Activated T-cell treated with anti-CD3 and anti-CD28 coated beads, Interleukin-2, amount 50 U/mL, for 24 hours (primary cell): Measurements from ENCODE around the gene DERL3.

Source experiments
- DNase-seq: peaks from one replicate; pipeline ENCODE4 v3.0.0-alpha.2; 2020
- H3K27ac Mint-ChIP-seq: 2 replicates; pipeline ENCODE4 v1.8.0; 2020; ENCODE audit warnings: mild to moderate bottlenecking, mixed read lengths
- H3K27me3 Mint-ChIP-seq: 2 replicates; pipeline ENCODE4 v1.8.0; 2020; ENCODE audit warnings: mixed read lengths
- H3K36me3 Mint-ChIP-seq: 2 replicates; pipeline ENCODE4 v1.8.0; 2020; ENCODE audit warnings: low read depth, mixed read lengths
- H3K4me1 Mint-ChIP-seq: 2 replicates; pipeline ENCODE4 v1.8.0; 2020; ENCODE audit warnings: low read depth, mixed read lengths
- H3K4me3 Mint-ChIP-seq: 2 replicates; pipeline ENCODE4 v1.8.0; 2020; ENCODE audit warnings: mild to moderate bottlenecking, moderate library complexity, mixed read lengths
- H3K9me3 Mint-ChIP-seq: 2 replicates; pipeline ENCODE4 v1.8.0; 2020; ENCODE audit warnings: mixed read lengths

Gene DERL3

DNA sequence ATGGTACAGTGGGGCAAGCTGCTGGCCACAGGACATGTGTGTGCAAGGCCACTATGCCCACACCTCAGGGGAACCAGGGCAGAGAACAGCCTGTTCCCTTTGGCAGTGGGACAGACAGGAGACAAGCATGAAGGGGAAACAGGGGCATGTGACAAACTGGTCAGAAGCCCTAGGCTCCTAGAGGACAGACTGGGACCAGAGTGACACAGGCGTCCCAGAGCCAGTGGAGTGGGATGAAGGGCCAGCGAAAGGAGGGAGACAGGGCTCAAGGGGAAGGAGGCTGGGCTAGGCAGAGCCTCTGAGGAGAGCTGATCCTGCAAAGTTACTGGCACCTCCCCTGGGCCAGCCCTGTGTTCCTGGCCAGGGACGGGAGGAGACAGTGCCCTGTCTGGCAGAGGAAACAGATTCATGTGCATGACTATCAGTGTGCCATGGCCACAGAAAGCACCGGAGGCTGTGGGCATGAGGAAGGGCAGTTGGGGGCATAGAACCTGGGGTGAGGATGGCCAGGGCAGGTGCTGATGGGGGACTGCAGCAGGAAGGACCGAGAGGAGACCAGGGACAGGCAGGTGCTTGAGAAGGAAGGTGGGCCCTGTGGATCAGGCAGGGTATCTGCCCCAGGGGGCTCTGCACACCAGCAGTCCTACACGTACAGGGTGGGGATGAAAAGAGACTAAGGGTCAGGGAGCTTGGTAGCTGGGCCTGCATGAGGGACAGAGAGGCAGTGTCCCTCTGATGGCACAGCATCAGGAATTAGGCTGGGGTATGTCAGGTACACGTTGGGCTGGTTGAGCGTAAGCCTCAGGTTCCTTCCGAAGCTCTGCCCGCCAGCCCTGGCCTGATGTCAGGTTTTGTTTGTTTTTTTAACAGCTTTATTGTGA, 9.8 kb downstream of the DERL3 start:
- DNase-seq = no peak
- Mint-ChIP-seq H3K4me1 (no peaks in the 10 kb centered on the region), H3K9me3 (no peaks in the 10 kb centered on the region), H3K4me3 (no peak overlapping the region), H3K36me3 (peaks cover 80% of the 10 kb centered on the region), H3K27ac (peak overlapping the region; percentile 63), H3K27me3 (no peaks in the 10 kb centered on the region)

DNA sequence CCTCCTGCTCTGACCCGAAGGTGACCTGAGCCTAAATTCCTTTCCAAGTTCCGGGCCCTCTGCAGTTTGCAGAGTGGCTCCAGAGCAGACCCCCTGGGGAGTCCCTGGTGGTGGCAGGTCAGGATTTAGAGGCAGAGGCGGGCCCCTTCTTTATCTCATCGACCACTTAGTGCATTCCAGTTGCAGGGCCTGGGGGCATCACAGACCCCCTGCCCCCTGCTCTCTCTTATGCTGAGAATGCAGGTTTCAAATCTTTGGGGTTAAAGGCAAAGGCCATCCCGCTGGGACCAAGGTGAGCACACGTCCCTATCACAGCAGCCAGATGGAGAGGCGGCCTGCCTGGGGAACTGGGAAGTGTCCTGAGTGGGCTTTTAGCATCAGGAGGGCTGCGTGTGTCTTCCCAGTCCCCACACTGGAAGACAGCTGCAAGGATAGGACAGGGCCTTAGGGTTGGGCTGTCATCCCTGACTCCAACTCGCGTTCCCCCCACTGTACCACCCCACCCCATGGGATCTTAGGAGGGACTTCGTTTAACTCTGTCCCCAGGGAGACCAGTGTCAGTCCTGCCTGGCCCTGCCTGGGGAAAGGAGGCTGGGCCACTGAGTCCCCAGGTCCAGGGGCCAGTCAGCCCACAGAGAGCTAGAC, 11.3 kb downstream of the DERL3 start:
- H3K36me3 Mint-ChIP-seq = peaks cover 85% of the 10 kb centered on the region
- no peaks in the 10 kb centered on the region for H3K4me1 Mint-ChIP-seq
- no peaks in the 10 kb centered on the region for H3K27me3 Mint-ChIP-seq
- DNase-seq = no peak
- no peak overlapping the region for H3K4me3 Mint-ChIP-seq
- no peak overlapping the region for H3K27ac Mint-ChIP-seq
- no peaks in the 10 kb centered on the region for H3K9me3 Mint-ChIP-seq

DNA sequence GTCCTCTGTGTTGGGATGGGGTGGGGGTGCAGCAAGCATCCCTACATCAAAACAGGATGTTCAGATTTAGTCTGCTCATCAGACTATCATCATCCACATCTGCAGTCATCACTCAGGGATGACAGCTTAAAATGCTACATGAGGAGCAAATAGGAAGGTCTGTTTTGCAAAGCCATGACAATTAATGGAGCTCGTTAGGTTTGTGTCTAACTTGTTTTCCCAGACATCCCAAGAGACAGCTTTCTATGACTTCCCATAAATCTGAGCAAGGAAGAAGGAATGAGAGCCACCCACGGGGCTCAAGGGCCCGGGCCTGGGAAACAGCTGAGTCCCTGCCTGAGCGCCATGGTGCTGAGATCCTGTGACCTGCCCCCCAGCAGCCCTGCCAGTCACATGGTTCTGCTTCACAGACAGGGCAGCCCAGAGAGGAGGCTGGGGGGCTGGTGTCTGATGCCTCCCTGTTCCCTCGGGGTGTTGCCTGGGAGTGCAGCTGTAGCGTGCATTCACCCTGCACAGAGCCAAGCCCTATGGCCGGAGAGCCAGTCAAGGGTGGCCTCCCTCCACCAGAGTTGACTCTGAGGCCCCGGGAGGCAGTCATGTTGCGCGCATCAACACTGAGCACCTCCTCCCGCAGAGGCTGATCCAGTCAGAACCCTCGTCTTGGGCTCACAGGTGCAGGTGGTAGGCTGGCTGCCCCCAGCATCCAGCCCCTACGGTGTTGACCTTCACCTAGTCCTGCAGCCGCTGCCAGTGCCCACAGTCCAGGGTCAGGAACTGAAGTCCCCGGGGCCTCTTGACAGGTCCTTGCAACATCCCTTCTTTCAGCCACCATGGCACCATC, 12.1 kb downstream of the DERL3 start:
- H3K27ac Mint-ChIP-seq = peak overlapping the region; percentile 73

DNA sequence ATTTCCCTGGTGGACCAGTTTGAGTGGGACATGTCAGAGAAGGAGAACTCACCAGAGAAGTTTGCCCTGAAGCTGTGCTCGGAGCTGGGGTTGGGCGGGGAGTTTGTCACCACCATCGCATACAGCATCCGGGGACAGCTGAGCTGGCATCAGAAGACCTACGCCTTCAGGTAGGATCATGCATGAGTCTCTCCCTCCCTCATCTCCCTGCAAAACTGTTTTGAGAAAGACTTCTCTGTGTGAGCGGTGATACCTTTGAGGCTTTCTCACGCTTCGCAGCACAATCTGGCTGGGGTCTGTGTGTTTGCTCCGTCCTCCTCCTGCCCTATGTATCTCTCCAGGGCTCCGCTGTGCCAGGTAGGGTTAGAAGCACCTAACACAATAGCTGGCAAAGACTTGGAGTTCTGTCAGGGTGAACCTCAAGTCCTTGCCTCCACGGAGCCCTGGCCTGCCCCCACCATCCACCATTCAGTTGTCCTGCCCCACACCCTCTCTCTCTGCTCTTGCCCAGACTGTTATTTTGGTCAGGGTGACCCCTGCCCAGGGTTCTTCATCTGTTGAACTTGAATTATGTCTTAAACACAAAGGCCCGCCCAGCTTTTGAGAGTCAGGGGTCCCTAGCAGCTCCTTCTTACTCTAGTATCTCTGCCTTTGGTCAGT, 13.4 kb downstream of the DERL3 start:
- no peaks in the 10 kb centered on the region for H3K9me3 Mint-ChIP-seq
- DNase-seq = no peak
- peaks cover 93% of the 10 kb centered on the region for H3K36me3 Mint-ChIP-seq
- peaks cover 5% of the 10 kb centered on the region for H3K4me1 Mint-ChIP-seq
- no peak overlapping the region for H3K4me3 Mint-ChIP-seq
- H3K27ac Mint-ChIP-seq = peak overlapping the region; percentile 33
- no peaks in the 10 kb centered on the region for H3K27me3 Mint-ChIP-seq

More for the DNA sequence above, 12.1 kb downstream of the DERL3 start:
- DNase-seq = no peak
- H3K9me3 Mint-ChIP-seq = no peaks in the 10 kb centered on the region
- no peak overlapping the region for H3K4me3 Mint-ChIP-seq
- H3K4me1 Mint-ChIP-seq = no peaks in the 10 kb centered on the region
- no peaks in the 10 kb centered on the region for H3K27me3 Mint-ChIP-seq
- peaks cover 89% of the 10 kb centered on the region for H3K36me3 Mint-ChIP-seq

DNA sequence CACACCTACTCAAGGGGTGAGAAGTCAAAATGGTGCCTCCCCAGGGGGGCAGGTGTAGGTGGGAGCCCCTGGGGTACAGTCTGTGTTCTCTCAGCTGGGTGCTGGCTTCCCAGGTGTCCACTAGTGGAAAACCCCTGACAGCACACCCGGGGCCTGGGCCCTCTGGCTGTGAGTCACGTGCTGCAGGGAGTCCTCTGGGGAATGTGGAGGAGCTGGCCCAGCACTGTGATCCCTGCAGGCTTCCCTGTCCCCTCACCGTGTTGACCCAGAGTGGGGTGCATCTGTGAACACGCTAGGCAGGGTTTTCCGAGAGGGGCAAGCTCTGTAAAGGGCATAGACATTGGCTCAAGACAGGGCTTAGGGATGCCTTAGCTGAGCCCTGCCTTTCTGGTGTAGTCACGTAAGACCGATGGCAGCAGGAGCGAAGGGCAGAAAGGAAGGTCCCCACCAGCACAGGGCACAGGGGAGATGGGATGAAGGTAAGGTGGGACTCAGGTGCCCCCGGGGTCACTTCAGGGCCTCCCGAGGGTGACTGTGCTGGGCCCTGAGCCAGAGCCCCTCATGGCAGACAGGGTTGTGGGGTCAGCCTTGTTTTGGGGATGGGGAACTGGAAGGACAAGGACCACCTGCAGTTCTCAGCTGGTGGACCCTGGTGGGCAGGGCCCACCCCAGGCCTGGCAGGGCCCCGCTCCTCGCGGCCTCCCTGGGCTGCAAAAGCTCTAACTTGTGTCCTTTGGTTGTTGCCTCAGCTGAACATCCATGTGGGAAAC, 14.1 kb downstream of the DERL3 start:
- H3K27ac Mint-ChIP-seq = no peak overlapping the region
- peaks cover 93% of the 10 kb centered on the region for H3K36me3 Mint-ChIP-seq
- no peak for DNase-seq
- H3K9me3 Mint-ChIP-seq = no peaks in the 10 kb centered on the region
- no peak overlapping the region for H3K4me3 Mint-ChIP-seq
- peaks cover 6% of the 10 kb centered on the region for H3K4me1 Mint-ChIP-seq
- no peaks in the 10 kb centered on the region for H3K27me3 Mint-ChIP-seq

DNA sequence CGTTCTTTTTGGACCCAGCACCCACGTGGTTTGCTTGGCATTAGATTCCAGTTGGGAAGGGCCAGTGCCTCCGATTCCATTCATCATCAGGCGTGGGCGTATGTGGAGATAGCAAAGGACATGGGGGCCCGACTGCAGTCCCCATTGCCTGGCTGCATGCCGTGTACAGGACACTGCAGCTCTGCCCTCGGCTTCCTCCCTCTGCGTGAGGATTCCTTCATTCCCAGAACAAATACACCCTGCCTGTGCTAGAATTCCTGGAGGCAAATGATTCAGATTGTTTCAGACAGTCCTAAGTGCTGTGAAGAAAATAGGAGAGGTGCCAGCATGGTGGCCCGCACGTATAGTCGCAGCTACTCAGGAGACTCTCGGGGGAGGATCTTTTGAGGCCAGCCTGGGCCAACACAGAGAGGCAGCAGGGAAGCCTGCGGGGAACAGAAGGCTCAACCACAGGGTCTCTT, 15.4 kb downstream of the DERL3 start:
- Mint-ChIP-seq H3K4me1 (peaks cover 6% of the 10 kb centered on the region), H3K27ac (no peak overlapping the region), H3K27me3 (no peaks in the 10 kb centered on the region), H3K4me3 (no peak overlapping the region), H3K36me3 (peaks cover 94% of the 10 kb centered on the region), H3K9me3 (no peaks in the 10 kb centered on the region)
- DNase-seq = no peak

DNA sequence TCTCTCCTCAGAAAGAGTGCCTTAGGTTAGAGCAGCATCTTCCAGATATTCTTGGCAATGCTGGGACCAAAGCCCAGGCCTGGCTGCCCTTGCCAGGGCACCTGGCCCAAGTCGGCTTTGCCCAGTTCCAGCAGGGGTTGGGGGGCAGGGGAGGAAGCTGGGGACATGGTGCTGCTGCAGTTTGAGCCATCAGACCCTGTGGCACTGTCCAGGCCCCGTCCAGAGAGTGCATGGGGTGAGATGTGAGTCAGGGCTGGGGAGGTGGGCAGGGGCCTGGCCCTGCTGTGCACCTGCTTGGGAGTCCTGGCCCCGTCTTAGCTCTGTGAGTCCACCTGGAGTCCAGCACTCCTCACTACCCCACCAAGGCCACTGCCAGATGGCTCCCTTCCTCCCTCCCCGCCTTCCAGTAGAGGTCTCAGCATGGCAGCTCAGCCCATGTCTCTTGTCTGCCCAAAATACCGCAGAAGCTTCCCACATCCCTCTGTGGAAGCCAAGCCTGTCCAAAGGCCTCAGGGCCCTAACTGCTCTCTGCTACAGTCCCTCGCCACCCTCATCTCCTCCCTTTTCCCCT, 16.6 kb downstream of the DERL3 start:
- Mint-ChIP-seq H3K4me3 (no peak overlapping the region), H3K27ac (peak overlapping the region; percentile 4), H3K36me3 (peaks cover 97% of the 10 kb centered on the region), H3K9me3 (no peaks in the 10 kb centered on the region), H3K27me3 (no peaks in the 10 kb centered on the region), H3K4me1 (peaks cover 6% of the 10 kb centered on the region)
- DNase-seq = no peak

DNA sequence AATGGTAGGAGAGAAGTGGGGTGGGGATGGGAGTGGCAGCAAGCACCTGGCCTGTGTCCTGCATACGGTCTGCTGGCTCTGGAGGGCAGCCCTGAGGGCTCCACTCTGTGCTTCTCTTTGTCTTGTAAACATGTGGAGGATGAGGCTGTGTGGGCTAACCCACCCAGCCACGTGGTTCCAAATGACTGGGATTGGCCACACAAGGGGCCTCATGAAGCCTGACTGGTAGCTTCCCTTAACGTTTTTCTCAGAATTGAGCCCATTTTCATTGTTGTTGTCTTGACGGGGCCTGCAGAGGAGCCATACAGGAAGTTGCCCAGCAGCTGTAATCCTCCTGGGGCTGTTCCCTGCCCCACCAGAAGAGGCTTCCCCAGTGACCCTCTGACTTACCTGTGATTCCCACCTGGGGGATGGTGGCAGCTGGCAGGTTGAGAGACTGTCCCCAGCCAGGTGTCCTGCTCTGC, 18.0 kb downstream of the DERL3 start:
- no peak for DNase-seq
- no peak overlapping the region for H3K4me3 Mint-ChIP-seq
- H3K36me3 Mint-ChIP-seq = peaks cover 97% of the 10 kb centered on the region
- H3K9me3 Mint-ChIP-seq = no peaks in the 10 kb centered on the region
- peaks cover 6% of the 10 kb centered on the region for H3K4me1 Mint-ChIP-seq
- no peaks in the 10 kb centered on the region for H3K27me3 Mint-ChIP-seq
- peak overlapping the region; percentile 41 for H3K27ac Mint-ChIP-seq

DNA sequence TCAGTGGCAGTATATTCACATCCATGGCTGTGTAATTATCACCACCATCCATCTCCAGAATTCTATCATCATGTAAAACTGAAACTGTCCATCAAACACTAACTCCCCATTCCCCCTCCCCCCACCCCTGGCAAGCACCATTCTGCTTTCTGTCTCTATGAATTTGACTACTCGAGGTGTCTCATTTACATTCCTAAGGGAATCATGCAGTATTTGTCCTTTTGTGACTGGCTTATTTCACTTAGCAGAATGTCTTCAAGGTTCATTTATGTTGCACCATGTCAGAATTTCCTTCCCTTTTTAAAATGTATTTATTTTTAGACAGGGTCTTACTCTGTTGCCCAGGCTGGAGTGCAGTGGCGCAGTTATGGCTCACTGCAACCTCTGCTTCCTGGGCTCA, 20.3 kb downstream of the DERL3 start:
- Mint-ChIP-seq H3K9me3 (no peaks in the 10 kb centered on the region), H3K27ac (no peak overlapping the region), H3K27me3 (no peaks in the 10 kb centered on the region), H3K4me1 (peaks cover 6% of the 10 kb centered on the region), H3K4me3 (no peak overlapping the region), H3K36me3 (peaks cover 94% of the 10 kb centered on the region)
- DNase-seq = no peak

DNA sequence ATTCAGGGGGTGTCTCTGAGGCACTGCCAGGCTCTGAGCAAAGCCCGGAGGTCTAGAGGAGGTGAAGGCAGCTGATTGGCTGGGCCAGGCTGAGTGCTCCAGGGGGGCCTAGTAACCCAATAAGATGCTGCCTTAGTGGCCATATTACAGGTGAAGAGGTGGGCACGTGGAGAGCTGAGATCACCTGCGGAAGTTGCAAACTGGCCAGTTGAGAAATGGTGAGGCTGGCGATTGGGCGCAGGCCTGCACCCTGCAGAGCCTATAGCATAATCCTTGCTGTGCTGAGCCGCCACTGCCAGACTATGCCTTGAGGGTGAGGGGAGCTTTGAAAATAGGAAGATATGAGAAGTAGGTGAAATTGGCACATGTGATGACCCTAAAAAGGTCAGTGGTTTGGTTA, 21.7 kb downstream of the DERL3 start:
- no peak for DNase-seq
- Mint-ChIP-seq H3K36me3 (peaks cover 92% of the 10 kb centered on the region), H3K27ac (no peak overlapping the region), H3K4me3 (no peak overlapping the region), H3K27me3 (no peaks in the 10 kb centered on the region), H3K9me3 (no peaks in the 10 kb centered on the region), H3K4me1 (peaks cover 6% of the 10 kb centered on the region)

DNA sequence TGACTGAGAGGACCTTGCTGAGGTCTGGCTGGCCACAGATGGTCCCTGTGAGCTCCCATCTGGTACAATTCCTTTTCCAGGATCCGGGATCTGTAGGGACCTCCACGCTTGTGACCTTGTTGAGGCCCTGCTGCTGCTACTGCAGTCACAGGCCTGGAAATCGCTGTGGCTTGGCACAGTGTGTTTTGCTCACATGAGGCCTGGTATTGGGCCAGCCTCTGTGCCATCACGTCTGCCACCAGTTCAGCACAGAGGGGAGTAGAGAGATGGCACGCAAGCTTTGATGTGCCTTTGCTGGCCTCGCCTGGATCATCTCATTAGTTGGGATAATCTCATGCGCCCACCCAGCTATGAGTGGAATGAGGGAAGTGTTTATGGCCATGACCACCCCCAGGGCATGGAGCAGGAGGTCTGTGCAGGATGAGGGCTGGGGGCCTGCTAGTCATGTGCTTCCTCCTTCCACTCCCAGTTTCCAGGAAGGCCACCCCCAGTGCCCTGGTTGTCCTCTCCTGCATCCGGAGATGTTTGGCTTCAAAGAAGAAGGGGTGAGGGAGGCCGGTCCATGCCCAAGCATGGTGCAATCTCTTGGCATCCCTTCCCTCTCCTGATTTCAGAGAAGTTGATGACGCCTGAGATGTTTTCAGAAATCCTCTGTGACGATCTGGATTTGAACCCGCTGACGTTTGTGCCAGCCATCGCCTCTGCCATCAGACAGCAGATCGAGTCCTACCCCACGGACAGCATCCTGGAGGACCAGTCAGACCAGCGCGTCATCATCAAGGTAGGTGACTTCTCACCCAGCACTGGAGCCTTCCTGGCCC, 22.4 kb downstream of the DERL3 start:
- H3K27me3 Mint-ChIP-seq = no peaks in the 10 kb centered on the region
- no peak for DNase-seq
- no peak overlapping the region for H3K27ac Mint-ChIP-seq
- H3K9me3 Mint-ChIP-seq = no peaks in the 10 kb centered on the region
- H3K4me3 Mint-ChIP-seq = no peak overlapping the region
- peaks cover 91% of the 10 kb centered on the region for H3K36me3 Mint-ChIP-seq
- peaks cover 6% of the 10 kb centered on the region for H3K4me1 Mint-ChIP-seq

DNA sequence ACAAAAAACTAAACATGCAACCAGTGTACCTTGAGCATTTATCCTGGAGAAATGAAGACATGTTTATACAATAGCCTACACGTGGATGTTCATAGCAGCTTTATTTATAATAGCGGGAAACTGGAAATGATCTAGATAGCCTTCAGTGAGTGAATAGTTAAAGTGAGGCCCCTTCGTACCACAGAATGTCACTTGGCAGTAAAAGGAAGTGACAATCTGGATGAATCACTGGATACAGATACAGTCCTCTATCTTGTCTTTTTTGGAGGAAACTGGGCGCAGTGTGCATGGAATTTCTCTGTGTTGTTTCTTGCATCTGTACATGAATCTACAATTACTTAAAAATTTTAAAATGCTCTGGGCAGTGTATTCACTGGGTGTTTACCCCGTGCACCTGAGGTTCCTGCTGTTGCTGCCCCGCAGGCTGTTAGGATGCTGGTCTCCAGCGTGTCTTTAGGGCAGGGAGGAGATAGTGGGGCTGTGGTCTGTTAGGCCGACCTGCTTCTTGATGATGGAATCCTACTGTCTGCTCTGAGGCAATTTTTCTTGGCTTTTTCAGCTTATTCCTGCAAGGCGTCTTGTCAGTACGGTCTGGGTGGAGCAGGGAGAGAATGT, 23.2 kb downstream of the DERL3 start:
- Mint-ChIP-seq H3K27me3 (no peaks in the 10 kb centered on the region), H3K4me1 (peaks cover 3% of the 10 kb centered on the region), H3K9me3 (no peaks in the 10 kb centered on the region), H3K27ac (no peak overlapping the region), H3K4me3 (no peak overlapping the region), H3K36me3 (peaks cover 91% of the 10 kb centered on the region)
- DNase-seq = no peak
